Panc1 (cell line): ENCODE data around the gene NUDT3. TPM values are rescaled to one million over a fixed set of nuclear protein-coding genes. Genes with fewer than 3 reads are reported as not detected.

Experiments
- ATAC-seq: fragments of 200-7000 bp; cut with Tn5 transposase; 2 replicates; pipeline ENCODE4 v1.9.1; 2020; ENCODE audit warnings: mild to moderate bottlenecking, moderate library complexity
- BruUV-seq: library from RNA; stranded (reverse); fragments of 400-500 nt; replicated peaks from 2 replicates; lab custom pipeline; 2021; lab: Mats Ljungman, UMichigan
- CTCF ChIA-PET: fragments of 300-600 bp; sonication (Branson Sonifier 250); formaldehyde crosslinking; loops from one replicate; lab custom pipeline; 2022; ENCODE audit warnings: antibody characterized with exemption; lab: Charles Lee
- POLR2A ChIA-PET: fragments of 300-600 bp; sonication (Branson Sonifier 250); formaldehyde crosslinking; loops from one replicate; lab custom pipeline; 2022; ENCODE audit warnings: antibody characterized with exemption; lab: Charles Lee
- DNase-seq: peaks from one replicate; pipeline ENCODE4 v3.0.0-alpha.2; 2010; ENCODE audit warnings: low read depth, low spot score
- H3K27ac ChIP-seq: 2 replicates; pipeline ENCODE4 v1.5.1; 2011; ENCODE audit warnings: mild to moderate bottlenecking, low read length, inconsistent platforms
- H3K27me3 ChIP-seq: fragments of 200-500 bp; sonication (Bioruptor generic); 2 replicates; pipeline ENCODE4 v1.6.0; 2014; ENCODE audit warnings: low read length, inconsistent platforms; ENCODE audit not compliant: control insufficient read depth, insufficient read depth
- H3K36me3 ChIP-seq: fragments of 200-500 bp; sonication (Bioruptor generic); 2 replicates; pipeline ENCODE4 v1.5.1; 2014; ENCODE audit warnings: inconsistent platforms, mild to moderate bottlenecking, low read length, moderate library complexity; ENCODE audit not compliant: control insufficient read depth, insufficient read depth
- H3K4me1 ChIP-seq: 2 replicates; pipeline ENCODE4 v1.5.1; 2011; ENCODE audit warnings: inconsistent platforms, mild to moderate bottlenecking, low read length, moderate library complexity; ENCODE audit not compliant: control insufficient read depth, insufficient read depth
- H3K4me3 ChIP-seq, 2 experiments: 2 replicates each; pipeline ENCODE4 v1.5.1; 2011 to 2012; ENCODE audit warnings: low read depth in 2 of 2, low read length in 2 of 2, mild to moderate bottlenecking in 2 of 2, inconsistent platforms in 1 of 2, moderate library complexity in 1 of 2
- H3K9me3 ChIP-seq: fragments of 200-500 bp; sonication (Bioruptor generic); 2 replicates; pipeline ENCODE4 v1.5.1; 2014; ENCODE audit warnings: low read depth, mild to moderate bottlenecking, inconsistent platforms, low read length, moderate library complexity; ENCODE audit not compliant: control insufficient read depth, insufficient read depth
- CTCF ChIP-seq: fragments of 450-650 bp; IDR thresholded peaks from 2 replicates; pipeline ENCODE4 v1.5.1; 2017; ENCODE audit warnings: mild to moderate bottlenecking
- POLR2AphosphoS5 ChIP-seq: IDR thresholded peaks from 2 replicates; pipeline ENCODE4 v1.6.1; 2012; ENCODE audit warnings: mild to moderate bottlenecking, low read depth, low read length, moderate library complexity
- REST ChIP-seq, 2 experiments: IDR thresholded peaks; 2 replicates each; pipeline ENCODE4 v1.6.1; 2011 to 2012; ENCODE audit warnings: low read depth in 2 of 2, control low read depth in 1 of 2, low read length in 1 of 2, mild to moderate bottlenecking in 1 of 2, moderate library complexity in 1 of 2; ENCODE audit not compliant: insufficient read depth in 1 of 2
- SIN3A ChIP-seq: IDR thresholded peaks from 2 replicates; pipeline ENCODE4 v1.6.1; 2012; ENCODE audit warnings: low read depth, mild to moderate bottlenecking, low read length, moderate library complexity, borderline replicate concordance; ENCODE audit not compliant: insufficient read depth
- TCF7L2 ChIP-seq: IDR thresholded peaks from 2 replicates; pipeline ENCODE4 v1.6.1; 2011; ENCODE audit warnings: mild to moderate bottlenecking, low read depth, low read length, inconsistent platforms
- in situ Hi-C: cut with HindIII; loops from 2 replicates; pipeline ENCODE4 v1.10.0; 2016; ENCODE audit warnings: low sequenced_read_pairs, low pct_unique_long_range_greater_than_20kb
- intact Hi-C: fragments of 100-400 bp; cut with micrococcal nuclease; formaldehyde crosslinking; loops from one replicate; pipeline ENCODE4 v1.10.0; 2022; ENCODE audit not compliant: unreplicated experiment
- total RNA-seq: library from RNA; stranded (reverse); gene quantifications from one replicate; pipeline ENCODE4 v1.2.1, GENCODE V29; 2021; ENCODE audit not compliant: unreplicated experiment

NUDT3 gene
- total RNA-seq, 1 experiment from 2014 or later, result 25.9 TPM

GRCh38 chr6:34241351-34242215 is 150.9 kb downstream of the NUDT3 start:
- ChIA-PET CTCF (interaction anchor here (0.6 kb wide), 1 partner anchor 151 kb away, joined by 4 read pairs; the partner anchor contains the start of gene NUDT3), POLR2A (interaction anchor here (0.7 kb wide), 1 partner anchor 185 kb away, joined by 3 read pairs; no protein-coding TSS in a partner anchor)
- in situ Hi-C loops (no loop called here), intact Hi-C loops (loop anchor here (5.0 kb wide), 1 partner anchor 44 kb away; no protein-coding TSS in a partner anchor)
- Histone ChIP-seq H3K4me1 (peaks cover 73% of the 10 kb centered on the region), H3K36me3 (peaks cover 4% of the 10 kb centered on the region; the same call in 1 of the 2 replicates), H3K9me3 (no peaks in the 10 kb centered on the region), H3K27me3 (no peaks in the 10 kb centered on the region), H3K4me3 (no peak overlapping the region), H3K27ac (peak overlapping the region; percentile 90)
- no TSS peak for BruUV-seq
- ATAC-seq (no peak), DNase-seq (no peak)
- TF ChIP-seq TCF7L2, result no peak

GRCh38 chr6:34240329-34241248 is 151.9 kb downstream of the NUDT3 start:
- in situ Hi-C loops, result no loop called here

More at GRCh38 chr6:34240329-34241248, 151.9 kb downstream of the NUDT3 start:
- Histone ChIP-seq H3K4me3 (peak overlapping the region in 1 of 2 experiments; percentile 73; a peak in 2 of 4 replicates), H3K4me1 (peaks cover 73% of the 10 kb centered on the region), H3K9me3 (no peaks in the 10 kb centered on the region), H3K36me3 (peaks cover 4% of the 10 kb centered on the region; the same call in 1 of the 2 replicates), H3K27me3 (no peaks in the 10 kb centered on the region), H3K27ac (peak overlapping the region; percentile 90)
- ATAC-seq, result no peak
- CTCF ChIA-PET, result interaction anchor here (0.5 kb wide), 1 partner anchor 147 kb away, joined by 4 read pairs; no protein-coding TSS in a partner anchor
- POLR2A ChIA-PET, result no interaction called here
- BruUV-seq, result no TSS peak
- DNase-seq, result no peak
- intact Hi-C loops, result loop anchor here (5.0 kb wide), 1 partner anchor 43 kb away; no protein-coding TSS in a partner anchor
- TF ChIP-seq TCF7L2, result no peak
- no peak for TF ChIP-seq POLR2AphosphoS5
- no peak for TF ChIP-seq CTCF
- TF ChIP-seq SIN3A, result no peak
- TF ChIP-seq REST (IDR thresholded peaks at IDR 0.05; ENCODE audit: insufficient read depth in 1 of 2, low read depth in 2 of 2, low read length in 1 of 2), result no peak
